HG03378 (cell line): ENCODE data around the gene DAP3.
"Not testable (repeated sequence)": the region's sequence is repeated elsewhere in the genome, so short reads cannot be mapped to it uniquely, and the experiment has no call there.

ENCODE experiments used
- ATAC-seq: cut with Tn5 transposase; IDR thresholded peaks from one replicate; pipeline ENCODE4 v1.9.1; 2021; ENCODE audit warnings: mild to moderate bottlenecking, moderate library complexity; ENCODE audit not compliant: unreplicated experiment

Gene DAP3

DNA sequence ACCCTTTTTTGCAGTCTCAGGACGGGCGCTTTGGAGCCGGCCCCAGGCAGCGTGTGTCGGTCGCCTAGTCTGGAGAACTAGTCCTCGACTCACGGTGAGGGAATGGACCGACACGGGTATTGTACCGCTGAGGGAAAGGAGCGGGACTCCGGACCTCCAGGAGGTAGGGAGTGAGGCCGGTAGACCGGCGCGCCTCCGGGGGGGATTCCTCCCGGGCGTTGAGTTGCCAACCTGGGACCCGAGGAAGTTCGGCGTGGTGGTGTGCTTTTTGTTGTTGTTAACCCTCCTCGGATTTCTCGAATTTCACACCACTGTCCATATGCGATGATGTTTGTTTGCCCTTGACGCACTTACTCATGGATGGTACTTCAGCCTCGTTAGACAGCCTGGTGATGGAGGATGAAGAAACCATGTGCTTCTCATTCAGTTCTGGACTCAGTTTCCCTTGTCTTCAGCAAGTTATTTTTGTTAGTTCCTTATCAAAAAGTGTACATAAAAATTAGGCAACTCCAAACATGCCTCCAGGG, at the start of gene DAP3:
Gene DAP3 (plus strand): TSS at position 11 of the 527 bp plus-strand sequence. CDS start 20,689 bp downstream, outside the sequence.
- ATAC-seq, result not testable (repeated sequence)

DNA sequence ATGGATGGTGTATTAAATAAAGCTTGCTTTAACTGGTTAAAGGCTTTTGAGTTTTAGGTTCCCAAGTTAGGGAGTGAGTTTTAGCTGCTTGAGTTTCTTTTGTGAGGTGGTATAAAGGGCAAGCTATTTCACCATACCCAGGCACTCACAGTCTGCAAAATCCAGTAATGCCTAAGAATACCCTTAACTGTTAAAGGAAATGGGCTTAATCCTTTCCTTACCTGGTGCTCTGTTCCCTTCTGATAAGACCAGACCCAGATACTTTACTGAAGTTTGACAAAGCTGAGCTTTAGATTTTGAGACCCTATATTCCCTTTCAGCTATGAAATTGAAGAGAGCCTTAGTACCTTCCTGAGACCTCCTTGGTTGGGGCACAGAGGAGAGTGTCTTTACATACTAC, 48.5 kb upstream of the DAP3 start:
- ATAC-seq, result no peak

DNA sequence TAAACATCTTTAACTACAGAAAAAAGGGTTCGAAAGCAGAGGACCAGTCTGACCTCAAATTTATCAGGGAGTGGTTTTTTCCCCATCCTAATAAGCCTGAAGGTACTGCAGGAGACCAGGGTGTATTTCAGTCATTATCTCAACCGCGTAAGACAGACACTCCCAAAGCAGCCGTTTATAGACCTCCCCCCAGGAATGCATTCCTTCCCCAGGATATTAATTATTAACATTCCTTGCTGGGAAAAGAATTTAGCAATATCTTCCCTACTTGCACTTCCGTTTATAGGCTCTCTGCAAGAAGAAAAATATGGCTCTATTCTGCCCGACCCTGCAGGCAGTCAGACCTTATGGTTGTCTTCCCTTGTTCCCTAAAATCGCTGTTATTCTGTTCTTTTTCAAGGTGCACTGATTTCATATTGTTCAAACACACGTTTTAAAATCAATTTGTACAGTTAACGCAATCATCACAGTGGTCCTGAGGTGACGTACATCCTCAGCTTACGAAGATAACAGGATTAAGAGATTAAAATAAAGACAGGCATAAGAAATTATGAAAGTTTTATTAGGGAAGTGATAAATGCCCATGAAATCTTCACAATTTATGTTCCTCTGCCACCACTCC, 46.2 kb upstream of the DAP3 start:
- not testable (repeated sequence) for ATAC-seq

- ATAC-seq, result no peak
Observed at GRCh38 chr1:155643230-155643629, 45.7 kb upstream of the DAP3 start.

- ATAC-seq, result no peak
Observed at GRCh38 chr1:155645034-155645598, 43.8 kb upstream of the DAP3 start.

GRCh38 chr1:155645648-155646047, 43.2 kb upstream of the DAP3 start:
- ATAC-seq, result no peak

GRCh38 chr1:155646307-155646706, 42.6 kb upstream of the DAP3 start:
- ATAC-seq, result no peak

DNA sequence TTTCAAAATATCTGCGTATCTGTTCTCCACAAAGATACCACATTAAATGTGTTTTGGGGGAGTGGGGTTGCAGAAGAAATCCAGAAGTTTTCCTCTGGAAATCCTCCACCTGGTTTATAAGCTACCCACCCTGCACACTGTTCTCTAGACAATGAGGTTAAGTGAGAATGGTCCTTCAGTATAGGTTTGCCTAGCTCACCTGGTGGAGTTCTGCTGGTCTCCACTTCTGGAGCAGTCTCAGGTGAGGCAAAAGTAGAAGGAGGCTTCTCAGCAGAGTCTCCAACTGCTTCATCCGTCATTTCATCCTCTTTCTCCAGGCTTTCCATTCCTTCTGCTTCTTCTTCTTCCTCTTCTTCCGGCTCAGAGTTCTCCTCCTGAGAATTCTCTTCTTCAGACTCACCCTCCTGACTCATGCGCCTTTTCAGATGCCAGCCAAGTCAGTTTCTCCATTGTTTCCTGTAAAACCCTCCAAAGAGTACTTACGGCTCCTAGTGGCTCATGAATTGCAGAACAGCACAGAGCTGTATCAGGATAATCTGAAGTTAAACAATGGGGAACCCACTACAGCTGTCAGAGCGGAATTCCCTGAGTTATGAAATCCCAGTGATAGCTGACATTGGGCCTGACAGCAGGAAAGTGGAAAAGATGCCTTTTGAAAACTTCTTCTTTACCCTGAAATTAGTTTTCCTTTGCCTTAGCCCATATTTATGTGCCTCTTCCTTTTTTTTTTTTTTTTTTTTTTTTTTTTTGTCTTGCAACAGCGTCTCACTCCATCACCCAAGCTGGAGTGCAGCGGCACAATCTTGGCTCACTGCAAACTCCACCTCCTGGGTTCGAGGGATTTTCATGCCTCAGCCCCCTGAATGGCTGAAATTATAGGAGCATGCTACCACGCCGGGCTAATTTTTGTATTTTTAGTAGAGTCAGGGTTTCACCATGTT, 40.4 kb upstream of the DAP3 start:
- ATAC-seq, result no peak

DNA sequence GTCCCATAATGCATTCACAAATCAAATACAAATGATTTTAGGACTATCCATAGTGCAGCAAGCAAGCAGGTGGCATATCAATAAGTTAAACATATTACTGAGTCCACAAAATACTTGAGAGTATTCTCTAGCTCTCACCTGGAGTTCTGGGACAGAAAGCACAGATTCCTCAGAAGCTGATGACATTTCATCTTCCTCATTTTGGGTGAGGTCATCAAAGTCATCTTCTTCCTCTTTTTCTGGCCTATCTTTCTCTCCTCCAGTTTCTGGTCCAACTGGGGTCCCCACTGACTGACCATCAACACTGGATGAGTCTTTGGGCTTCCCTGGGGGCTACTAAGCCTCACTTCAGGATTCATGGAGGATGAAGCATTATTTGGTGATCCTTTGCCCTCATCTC, 39.2 kb upstream of the DAP3 start:
- ATAC-seq, result no peak

DNA sequence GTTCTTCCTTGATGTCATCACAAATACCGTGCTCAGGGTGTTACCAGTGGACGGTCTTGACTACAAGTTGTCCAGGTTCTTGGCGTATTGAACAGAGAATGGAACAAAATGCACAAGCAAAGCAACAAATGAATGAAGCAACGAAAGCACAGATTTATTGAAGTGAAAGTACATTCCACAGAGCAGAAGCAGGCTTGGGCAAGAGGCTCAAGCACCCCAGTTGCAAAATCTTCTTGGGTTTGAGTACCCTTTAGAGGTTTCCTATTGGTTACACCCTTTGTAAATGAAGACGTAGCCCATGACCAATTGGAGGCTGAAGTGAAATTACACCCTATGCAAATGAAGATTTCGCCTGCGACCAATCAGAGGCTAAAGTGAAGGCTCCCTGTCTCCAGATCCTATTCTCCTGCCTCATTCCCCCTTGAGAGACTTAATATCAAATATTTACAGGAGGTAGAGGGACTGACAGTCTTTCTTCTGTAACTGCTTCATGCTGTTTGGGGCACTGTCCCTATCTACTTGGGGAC, 38.6 kb upstream of the DAP3 start:
- ATAC-seq, result no peak

DNA sequence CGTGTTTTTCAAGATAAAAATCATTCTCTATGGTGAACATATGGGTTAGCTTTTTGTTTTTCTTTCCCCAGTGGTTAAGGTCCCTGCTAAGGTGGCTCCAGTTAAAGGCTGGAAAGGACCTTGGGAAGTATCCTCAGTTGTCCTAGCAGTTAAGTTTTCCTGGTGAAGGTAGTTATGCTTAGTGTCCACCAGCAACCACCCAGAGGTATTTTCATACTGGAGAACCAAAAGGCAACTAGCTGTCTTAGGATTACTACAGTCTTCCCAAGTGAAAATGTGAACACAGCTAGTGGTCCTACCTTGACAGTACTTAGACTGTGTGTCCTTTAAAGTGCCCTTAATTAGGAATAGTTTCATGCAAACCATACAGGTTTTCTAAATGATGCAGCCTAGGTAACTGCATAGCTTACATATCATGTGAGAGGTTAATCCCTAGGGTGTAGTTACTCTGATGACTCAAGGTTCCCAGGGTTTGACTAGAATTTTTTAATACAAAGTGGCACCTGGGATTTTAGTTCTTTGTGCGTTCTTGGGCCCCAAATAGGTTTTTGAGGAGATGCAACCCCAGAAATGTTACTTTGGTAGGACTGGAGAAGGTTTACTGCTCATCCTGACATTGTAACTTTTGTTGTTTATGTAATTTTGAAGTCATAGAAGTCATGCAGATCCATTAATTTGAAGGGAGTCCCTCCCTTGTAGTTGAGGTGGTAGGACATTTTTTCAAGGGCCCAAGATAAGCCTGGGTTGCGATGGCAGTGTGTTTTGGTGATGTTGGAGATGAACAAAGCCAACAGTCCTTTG, 36.8 kb upstream of the DAP3 start:
- ATAC-seq, result no peak

DNA sequence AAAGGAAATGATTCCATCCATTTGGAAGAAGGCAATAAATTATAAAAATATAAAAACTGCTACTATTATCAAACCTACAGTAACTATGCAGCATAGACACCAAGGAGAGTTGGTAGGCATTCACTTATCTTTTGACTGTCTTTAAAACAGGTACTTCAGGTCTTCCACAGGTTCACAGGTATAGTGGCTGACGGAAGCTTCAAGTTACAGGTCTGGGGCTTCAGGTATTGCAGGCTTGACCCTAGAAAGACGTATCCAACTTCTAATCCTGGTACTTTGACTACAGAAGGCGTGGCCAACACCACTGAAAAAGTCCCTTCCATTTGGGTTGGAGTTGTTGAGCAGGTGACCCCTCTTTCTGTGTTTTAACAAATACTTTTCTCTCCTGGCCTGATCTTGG, 35.9 kb upstream of the DAP3 start:
- no peak for ATAC-seq

DNA sequence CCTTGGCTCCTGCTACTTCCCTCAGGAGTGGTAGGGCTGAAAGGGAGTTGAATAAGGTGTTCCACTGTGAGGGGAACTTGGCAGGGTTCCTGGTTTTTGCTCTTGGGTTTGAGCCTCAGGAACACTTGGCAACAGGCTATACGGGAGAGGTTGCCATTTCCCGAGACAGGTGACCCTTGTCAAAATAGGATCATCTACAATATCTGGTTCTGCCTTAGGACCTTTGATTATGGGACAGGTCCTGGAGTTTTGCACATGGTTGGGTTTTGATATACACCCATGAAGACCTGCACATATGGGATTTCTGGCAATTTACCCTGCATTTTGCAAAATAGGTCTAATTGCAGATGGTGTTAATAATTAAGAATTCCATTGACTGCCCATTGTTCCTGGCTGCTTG, 31.4 kb upstream of the DAP3 start:
- no peak for ATAC-seq

- not testable (repeated sequence) for ATAC-seq
Observed at GRCh38 chr1:155661239-155661638, 27.7 kb upstream of the DAP3 start.

GRCh38 chr1:155669233-155670162, 19.4 kb upstream of the DAP3 start:
- no peak for ATAC-seq

DNA sequence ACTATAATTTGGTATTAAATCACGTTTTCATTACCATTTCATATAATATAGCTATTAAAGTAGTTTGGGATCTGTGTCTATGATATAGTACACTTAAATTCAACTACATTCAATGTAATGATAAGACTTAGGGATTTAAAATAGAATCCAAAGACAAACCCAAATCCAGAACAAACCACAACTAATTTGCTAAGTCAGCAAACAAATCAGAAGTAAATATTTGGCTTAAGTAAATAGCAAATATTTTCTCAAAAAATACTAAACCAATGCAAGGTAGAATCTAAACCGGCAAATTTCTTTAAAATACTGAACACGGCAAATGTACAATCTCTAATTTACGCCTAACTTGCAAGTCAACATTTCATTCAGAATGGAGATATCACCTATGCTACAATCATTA, 17.1 kb upstream of the DAP3 start:
- ATAC-seq, result no peak

GRCh38 chr1:155673003-155673402, 15.9 kb upstream of the DAP3 start:
- no peak for ATAC-seq

GRCh38 chr1:155678027-155678426, 10.9 kb upstream of the DAP3 start:
- ATAC-seq, result no peak

GRCh38 chr1:155678992-155679391, 9.9 kb upstream of the DAP3 start:
- ATAC-seq, result not testable (repeated sequence)
